Measurements from ENCODE around the gene PNPLA7. TPM values are rescaled to one million over a fixed set of nuclear protein-coding genes. Genes with fewer than 3 reads are reported as not detected.
A peak's percentile ranks its signal among the peaks of the same experiment; 100 is the strongest.

The PNPLA7 gene
- total RNA-seq, 1 experiment from 2014 or later, result under 0.01 TPM

DNA sequence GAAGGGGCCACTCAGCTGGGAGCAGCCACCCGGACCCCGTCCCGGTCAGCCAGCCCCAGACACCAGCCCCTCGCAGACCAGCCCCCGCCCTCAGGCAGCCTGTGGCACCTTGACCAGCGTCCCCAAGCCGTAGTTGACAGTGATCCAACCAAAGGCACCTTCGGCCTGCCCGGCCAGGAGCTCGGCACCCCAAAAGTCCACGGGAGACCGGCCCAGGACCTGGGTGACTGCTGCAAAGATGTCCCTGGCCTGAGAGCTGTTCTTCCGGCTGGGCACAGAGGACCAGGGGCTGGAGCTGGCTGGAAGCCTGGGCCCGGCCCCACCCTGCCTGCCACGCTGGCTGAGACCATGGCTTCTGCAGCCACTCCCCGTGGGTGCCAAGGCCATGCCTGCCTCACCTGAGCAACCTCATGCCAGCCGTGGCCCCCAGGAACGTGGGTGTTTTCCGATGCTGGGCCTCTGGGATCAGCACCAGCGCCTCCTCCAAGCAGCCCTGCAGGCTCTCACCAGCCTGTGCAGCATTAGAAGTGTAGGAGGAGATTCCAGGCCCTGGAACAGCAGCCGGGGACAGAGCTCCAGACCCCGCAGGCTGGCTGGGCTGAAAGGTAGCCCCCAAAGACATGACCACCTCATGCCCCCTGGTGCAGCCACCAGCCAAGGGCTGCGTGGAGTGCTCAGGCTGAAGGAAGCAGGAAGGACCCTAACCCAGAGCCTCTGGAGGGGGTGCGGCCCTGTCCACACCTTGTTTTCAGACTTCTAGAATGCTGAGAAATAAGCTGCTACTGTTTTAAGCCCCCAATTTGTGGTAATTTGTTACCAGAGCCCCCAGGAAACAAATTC, 113.2 kb downstream of the PNPLA7 start:
- no peak for DNase-seq (ENCODE audit: low read depth)

DNA sequence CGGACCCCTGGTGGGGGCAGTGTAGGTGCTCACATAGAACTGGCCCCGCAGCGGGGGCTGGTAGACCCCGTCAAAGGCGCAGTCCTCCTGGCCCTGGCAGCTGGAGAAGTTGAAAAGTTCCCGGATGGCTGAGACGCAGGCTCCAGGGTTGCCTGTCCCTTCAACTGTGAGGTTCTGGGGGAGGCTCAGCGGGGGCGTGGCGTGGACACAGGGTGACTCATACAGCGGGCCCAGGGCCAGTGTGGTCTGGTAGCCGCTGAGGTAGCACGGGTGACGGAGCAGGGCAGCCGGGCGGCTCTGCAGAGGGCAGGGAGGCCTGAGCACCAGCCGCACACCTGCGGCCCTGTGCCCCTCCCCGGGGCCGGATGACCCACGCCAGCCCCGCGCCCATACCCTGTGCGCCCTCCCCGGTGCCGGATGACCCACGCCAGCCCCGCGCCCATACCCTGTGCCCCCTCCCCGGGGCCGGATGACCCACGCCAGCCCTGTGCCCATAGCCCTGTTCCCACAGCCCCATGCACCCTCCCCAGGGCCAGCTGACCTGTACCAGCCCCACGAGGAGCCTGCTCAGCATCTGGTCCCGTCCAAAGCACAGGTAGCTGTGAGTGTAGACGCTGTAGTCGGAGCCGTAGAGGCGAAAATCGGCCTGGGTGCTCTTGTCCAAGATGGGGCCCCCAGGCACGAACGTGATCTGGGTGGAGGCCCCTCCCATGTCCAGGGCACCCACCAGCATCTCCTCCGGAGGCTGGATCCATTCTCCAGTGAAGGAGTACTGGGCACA, 114.0 kb downstream of the PNPLA7 start:
- peak; percentile 96 for DNase-seq (ENCODE audit: low read depth)

DNA sequence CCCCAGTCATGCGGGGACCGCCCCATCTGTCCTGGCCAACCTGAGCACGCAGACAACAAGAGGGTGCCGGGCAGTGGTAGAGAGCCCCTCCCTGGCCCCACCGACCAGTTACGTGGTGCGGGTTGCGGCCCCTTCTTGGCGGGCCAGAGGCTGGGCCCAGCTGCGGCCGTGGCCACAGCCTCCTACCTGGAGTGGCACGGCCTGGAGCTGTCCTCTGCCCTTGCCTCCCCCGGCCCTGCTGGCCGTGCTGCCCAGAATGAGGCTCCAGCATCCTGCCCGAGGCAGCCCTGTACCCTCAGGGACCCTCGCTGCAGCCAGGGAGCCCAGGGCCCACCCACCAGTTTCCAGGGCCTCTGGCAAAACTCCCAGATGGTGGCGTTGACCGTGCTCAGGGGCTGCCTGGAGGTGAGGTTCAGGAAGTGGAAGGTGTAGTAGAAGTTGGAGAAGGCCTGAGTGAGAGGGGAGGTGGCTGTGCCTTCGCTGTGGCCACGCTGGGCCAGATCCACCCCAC, 114.8 kb downstream of the PNPLA7 start:
- DNase-seq (ENCODE audit: low read depth), result no peak

DNA sequence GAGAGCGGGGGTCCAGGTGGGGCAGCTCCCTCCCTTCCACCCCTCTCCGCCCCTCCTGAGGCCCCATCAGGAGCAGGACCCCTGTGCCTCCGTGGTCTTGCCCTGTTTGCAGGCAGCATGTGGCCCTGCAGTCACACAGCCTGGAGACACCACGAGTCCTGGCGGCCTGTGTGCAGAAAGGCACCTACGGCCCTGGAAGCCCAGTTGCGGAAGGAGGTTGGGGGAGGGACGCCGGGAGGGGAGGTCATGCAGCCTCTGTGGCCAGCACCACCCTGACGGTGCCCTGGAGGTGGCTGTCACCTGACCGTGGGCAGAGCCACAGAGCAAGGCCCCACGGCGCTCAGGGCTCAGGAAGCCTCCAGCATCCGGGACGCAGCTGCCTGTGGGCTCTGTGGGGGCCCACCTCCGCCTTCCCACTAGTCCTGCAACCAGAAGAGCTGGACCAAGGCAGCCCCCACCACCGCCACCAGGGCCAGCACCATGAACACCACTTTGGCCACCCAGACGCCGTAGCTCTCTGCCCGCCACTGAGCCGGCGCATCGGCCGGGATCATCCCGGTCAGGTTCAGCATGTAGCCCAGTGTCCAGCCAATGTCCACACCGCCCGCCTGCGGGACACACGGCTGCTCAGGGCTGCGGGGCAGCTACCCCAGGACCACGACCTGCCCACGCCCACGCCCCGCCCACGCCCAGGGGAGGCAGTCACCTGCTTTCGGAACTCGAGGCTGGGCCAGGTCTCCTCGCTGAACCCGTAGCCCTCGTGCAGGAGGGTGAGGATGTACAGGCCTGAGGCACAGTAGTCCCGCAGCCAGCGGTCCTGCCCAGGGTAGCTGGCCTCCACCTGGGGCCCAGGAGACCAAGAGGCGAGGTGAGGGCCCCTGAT, 115.5 kb downstream of the PNPLA7 start:
- DNase-seq (ENCODE audit: low read depth), result no peak

DNA sequence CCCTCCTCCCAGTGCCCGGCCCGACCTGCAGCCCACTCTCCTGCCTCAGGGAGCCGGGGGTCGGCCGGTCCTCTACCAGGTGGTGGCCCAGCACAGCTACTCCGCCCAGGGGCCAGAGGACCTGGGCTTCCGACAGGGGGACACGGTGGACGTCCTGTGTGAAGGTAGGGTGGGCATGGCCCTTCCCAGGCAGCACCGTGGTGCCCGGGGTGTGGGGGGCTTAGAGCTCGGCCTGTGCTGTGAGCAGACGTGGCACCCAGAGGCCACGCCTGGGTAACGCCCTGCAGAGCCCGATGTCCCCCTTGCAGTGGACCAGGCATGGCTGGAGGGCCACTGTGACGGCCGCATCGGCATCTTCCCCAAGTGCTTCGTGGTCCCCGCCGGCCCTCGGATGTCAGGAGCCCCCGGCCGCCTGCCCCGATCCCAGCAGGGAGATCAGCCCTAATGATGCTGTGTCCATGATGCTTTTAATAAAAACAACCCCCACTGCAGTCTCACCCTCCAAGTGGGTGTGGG, 116.2 kb downstream of the PNPLA7 start:
- no peak for DNase-seq (ENCODE audit: low read depth)

DNA sequence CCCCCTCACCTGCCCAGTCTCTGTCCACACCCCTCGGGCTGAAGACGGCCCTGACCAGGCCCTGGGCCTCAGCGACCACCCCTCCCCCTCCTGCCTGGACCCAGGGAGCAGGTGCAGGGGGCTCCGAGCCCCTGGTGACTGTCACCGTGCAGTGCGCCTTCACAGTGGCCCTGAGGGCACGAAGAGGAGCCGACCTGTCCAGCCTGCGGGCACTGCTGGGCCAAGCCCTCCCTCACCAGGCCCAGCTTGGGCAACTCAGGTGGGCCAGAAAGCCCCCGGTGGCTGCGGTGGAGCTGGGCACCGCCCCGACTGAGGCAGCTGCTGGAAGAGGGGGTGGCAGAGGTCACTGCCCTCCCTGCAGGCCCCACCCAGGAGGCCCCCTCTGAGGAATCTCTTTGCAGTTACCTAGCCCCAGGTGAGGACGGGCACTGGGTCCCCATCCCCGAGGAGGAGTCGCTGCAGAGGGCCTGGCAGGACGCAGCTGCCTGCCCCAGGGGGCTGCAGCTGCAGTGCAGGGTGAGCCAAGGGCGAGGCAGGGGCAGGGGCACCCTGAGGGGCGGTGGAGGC, 116.8 kb downstream of the PNPLA7 start:
- no peak for DNase-seq (ENCODE audit: low read depth)

DNA sequence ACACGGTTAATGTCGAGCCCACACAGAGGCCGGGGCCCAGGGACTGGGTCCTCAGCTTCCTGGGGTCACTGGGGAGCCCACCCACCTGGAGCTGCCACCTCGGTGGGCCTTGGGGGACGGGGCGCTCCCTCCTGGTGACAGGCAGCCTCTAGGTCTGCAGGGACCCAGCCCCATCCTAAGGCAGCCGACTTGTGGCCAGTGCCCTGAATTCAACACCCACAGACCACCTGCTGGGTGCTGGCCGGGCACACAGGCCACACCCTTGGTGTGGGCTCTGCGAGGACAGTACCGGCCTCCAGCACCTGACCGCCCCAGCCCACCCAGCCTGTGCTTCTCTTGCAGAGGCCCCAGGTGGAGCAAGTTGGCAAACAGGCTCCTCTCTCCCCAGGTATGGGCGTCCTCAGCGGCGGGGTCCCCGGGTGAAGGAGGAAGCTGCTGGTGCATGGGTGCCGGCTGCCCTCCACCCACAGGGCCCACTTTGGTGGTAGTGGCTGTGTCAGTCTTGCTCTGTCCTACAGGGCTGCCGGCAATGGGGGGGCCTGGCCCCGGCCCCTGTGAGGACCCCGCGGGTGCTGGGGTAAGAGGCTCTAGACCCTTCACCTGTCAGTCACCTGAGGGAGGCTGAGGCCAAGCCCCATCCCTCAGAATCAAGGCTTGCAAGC, 117.4 kb downstream of the PNPLA7 start:
- DNase-seq (ENCODE audit: low read depth), result no peak

DNA sequence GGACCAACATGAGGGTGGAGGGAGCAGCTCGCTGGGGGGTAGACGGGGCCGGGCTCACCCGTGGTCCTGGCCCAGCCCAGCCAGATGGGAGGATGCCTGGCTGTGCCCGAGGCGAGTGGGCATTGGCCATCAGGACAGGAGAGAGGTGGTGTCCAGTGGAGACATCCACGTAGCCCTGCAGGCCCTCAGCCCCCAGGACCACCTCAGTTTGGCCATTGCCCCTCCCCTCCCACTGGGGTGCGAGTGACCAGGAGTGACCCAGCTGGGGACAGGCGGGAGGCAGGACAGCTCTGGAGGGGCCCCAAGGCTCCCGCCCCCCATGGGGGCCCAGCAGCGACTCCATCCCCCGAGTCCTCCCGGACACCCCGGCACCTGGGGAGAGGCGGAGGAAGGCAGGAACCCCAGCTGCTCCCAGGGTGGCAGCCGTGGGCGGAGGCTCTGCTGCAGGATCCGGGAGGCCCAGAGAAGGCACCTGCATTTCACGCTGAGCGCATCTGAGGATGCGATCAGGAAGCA, 118.7 kb downstream of the PNPLA7 start:
- DNase-seq (ENCODE audit: low read depth), result no peak

DNA sequence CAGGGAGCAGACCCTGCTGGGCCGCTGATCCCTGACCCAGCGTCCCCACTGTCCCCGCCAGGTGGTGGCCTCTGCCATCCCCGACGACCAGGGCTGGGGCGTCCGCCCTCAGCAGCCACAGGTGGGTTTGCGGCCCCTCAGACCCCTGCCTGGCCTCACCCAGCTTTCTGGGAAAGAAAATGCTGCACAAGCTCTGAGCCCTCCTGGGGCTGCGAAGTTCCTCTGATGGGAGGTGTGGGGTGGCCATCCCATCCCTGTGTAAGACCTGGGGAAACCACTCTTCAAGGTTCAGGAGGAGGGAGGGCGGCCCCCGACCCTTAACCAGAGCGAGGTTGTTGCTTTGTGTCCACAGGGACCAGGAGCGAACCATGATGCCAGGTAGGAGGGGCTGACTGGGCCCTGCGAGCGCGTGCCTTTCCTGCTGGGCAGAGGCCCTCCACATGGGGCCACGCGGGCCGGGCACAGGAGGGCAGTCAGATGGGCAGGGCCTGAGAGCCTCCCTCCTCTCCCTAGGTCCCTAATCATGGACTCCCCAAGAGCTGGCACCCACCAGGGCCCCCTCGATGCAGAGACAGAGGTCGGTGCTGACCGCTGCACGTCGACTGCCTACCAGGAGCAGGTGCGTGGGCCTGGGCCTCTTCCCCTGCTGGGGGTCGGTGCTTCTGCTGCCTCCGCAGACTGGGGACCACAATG, 119.3 kb downstream of the PNPLA7 start:
- DNase-seq (ENCODE audit: low read depth), result no peak

DNA sequence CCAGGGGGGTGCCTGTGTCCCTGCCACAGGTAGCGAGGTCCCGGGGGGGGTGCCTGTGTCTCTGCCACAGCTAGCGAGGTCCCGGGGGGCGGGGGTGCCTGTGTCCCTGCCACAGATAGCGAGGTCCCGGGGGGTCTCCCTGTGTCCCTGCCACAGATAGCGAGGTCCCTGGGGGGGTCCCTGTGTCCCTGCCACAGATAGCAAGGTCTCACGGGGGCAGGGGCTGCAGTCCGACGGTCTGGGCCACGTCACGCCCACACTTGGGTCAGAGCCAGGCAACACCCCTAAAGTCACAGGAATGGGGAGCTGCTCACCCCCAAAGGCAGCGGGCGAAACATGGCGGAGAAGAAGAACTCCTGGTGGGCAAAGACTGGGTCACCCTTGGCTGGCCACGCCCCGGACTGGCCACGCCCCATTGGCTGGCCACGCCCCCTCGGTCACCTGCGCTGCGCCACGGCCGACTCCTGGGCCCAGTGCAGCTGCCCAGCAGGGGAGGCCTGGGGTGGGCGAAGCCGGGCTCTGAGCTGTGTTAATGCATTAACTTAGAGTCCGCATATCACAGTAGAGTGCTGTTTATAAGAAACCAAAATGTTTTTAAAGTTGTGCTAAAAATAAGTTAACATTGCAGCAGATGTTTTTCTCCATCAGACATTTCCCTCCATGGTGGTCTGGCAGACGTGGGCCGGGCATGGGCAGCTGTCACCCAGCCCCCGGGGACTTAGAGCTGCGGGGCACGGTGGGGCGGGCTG, 120.1 kb downstream of the PNPLA7 start:
- DNase-seq (ENCODE audit: low read depth), result peak; percentile 82

DNA sequence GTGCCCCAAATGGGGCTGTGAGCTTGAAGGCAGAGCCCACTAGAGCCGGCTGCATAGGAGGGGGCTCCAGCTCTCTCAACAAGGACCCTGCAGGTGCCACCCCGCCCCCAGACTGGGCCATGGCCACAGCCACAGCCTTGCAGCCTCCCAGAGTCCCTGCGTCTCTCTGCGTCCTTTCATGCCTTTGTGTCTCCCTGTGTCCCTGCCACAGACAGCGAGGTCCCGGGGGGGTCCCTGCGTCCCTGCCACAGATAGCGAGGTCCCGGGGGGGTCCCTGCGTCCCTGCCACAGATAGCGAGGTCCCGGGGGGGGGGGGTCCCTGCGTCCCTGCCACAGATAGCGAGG, 120.7 kb downstream of the PNPLA7 start:
- no peak for DNase-seq (ENCODE audit: low read depth)

DNA sequence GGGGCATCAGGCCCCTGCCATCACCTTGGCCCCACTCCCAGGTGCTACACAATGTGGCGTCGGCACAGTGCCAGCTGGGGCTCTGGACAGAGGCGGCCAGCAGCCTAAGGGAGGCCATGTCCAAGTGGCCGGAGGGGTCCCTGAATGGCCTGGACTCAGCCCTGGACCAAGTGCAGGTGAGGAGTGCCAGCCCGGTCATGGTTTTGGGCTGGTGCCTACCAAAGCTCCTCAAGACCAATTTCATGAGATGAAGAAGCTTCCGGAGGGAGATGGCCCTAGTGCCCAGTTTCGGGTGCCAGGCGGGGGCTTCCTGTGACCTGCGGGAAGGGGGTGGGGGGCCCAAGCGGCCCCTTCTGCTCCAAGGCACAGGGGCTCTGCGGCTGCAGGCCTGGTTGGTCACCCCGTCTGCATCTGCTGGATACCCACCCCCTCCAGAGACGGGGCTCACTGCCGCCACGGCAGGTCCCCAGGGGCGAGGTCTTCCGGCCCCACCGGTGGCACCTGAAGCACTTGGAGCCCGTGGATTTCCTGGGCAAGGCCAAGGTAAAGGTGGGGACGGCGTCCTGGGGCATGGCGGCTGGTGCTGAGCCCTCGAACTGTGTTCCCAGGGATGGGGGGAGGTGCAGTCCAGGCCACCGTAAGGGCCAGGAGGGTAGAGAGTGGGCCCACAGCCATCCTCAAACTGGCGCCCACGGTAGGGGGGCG, 121.2 kb downstream of the PNPLA7 start:
- no peak for DNase-seq (ENCODE audit: low read depth)

DNA sequence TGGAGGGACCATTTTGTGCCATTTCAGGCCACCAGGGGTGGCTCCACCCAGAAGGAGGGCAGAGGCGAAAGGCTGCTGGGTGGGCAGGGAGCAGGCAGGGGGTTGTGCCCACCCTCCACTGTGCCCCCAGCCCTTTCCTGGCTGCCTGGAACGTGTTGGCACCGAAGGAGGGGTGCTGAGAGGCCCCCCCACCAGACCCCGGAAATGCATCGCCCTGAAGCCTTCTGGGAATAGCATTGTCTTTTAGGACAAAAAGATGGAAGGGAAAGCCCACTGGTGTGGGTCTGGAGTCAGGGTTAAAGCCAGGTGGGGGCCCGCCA, 121.9 kb downstream of the PNPLA7 start:
- no peak for DNase-seq (ENCODE audit: low read depth)

DNA sequence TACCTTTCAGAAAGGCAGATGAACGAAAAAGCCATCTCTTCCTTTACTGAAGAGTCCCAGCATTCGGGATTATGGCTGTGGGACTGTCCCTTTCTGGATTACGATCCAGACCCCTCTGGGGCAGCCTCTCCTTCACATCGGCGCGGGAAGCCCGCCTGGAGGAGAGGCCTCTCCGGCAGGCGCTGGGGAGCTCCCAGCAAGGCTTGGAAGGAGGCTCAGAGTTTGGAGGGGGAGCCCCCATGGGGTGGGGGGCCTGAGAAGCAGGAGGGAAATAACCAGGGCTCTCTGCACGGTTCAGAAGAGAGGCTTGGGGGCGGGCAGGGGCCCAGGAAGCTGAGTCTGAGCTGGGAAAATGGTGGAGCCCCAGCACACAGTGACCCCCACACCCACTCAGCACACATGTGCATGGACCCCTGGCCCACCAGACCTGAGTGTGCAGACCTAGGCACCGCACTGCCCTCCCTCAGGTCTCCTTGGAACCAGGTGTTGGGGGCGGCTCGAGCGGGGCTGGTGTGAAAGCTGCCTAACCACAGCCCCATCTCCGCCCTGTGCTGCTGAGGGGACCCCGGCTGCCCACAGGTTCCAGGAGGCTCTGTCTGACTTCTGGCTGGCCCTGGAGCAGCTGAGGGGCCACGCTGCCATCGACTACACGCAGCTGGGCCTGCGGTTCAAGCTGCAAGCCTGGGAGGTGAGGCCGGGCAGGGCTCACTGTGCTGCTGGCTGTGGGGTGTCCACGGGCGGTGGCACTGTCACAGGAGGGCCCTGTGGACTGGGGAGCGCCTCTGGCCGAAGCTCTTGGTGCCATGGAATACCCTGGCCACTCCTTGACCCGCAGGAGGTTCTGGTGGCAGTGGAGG, 122.5 kb downstream of the PNPLA7 start:
- no peak for DNase-seq (ENCODE audit: low read depth)

DNA sequence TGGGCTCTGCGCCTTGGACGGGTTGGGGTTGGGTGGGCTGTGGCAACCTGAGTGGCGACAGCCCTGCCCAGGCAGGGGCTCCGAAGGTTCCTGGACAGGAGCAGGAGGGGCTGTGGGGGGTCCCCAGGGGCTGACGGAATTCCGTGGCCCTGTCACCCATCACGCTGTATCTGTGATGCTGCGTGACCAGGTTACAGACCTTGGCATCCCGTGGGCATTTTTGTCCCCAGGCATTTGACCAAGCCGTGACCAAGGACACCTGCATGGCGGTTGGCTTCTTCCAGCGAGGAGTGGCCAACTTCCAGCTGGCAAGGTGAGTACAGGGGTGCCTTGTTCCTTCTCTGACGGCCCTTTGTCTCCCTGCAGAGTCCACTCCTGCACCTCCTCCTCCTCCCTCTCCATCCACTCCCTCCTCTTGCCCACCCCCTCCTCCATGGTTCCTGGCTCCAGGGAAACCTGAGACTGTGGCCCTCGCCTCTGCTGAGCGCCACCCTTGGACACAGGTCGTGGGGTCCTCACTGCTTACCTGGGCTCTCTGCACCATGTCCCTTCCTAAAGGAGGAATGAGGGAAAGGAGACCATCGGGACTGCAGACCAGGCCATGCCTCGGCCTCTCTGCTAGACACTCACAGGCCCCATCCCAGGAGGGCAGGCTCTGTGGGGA, 124.1 kb downstream of the PNPLA7 start:
- no peak for DNase-seq (ENCODE audit: low read depth)

DNA sequence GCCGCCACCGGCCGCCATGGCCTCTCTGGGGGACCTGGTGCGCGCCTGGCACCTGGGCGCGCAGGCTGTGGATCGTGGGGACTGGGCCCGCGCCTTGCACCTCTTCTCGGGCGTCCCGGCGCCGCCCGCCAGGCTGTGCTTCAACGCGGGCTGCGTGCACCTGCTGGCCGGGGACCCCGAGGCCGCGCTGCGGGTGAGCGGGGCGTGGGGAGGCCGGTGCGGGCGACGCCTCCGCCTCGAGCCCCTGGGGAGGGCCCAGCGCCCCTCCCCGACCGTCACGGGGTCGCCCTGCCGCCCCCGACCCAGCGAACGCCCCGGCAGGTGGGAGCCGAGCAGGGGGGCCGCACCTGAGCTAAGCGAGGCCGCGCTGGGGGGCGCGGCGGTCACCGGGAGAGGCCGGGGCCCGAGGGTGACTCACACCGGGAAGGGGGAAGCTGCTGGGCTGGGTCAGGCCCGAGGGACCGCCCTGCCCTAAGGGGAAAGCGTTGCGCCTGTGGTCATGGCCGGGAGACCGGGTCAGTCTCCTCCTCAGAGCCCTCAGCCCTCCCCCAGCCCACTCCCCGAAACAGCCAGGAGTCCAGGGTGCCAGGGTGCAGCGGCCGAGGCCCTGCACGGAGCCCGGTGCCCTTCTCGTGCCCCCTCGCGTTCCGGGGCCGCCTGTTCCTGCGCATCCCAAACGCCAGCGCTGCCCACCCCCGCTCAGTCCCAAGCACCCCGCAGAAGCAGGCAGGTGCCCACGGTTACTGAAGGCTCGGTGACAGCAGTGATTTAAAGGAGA, 126.5 kb downstream of the PNPLA7 start:
- DNase-seq (ENCODE audit: low read depth), result peak; percentile 61
